GM12878 (cell line): ENCODE data around the gene PATL1. TPM values are rescaled to one million over a fixed set of nuclear protein-coding genes. Genes with fewer than 3 reads are reported as not detected.
A peak's percentile ranks its signal among the peaks of the same experiment; 100 is the strongest.

ENCODE experiments used
- BCL3 ChIP-seq: IDR thresholded peaks from 2 replicates; pipeline ENCODE4 v1.6.1; 2011; ENCODE audit warnings: borderline replicate concordance, low read depth, mild to moderate bottlenecking, moderate library complexity, low read length; ENCODE audit not compliant: insufficient read depth, poor library complexity, severe bottlenecking
- E2F4 ChIP-seq: IDR thresholded peaks from 2 replicates; pipeline ENCODE4 v1.6.1; 2012; ENCODE audit warnings: low read depth, low read length, improper control_type of control experiment
- EED ChIP-seq: sonication (generic); IDR thresholded peaks from 2 replicates; pipeline ENCODE4 v1.6.1; 2016; ENCODE audit warnings: antibody characterized with exemption, low read depth
- EGR1 ChIP-seq, 2 experiments: IDR thresholded peaks; 1 replicate in 1 of 2; 2 replicates in 1 of 2; pipeline ENCODE4 v1.6.1; 2011 to 2012; ENCODE audit warnings: low read depth in 2 of 2, low read length in 2 of 2, borderline replicate concordance in 1 of 2, mild to moderate bottlenecking in 1 of 2, moderate library complexity in 1 of 2
- HSF1 ChIP-seq: fragments of 150-350 bp; IDR thresholded peaks from 2 replicates; pipeline ENCODE4 v1.6.1; 2014; ENCODE audit warnings: mild to moderate bottlenecking, low read depth, low read length
- KAT2A ChIP-seq: conservative IDR thresholded peaks from 2 replicates; pipeline ENCODE4 v1.6.1; 2011; ENCODE audit warnings: low read depth, low read length; ENCODE audit not compliant: control insufficient read depth
- KDM1A ChIP-seq: fragments of 200-600 bp; sonication (generic); IDR thresholded peaks from 2 replicates; pipeline ENCODE4 v1.6.1; 2016; ENCODE audit warnings: borderline replicate concordance
- MAX ChIP-seq: IDR thresholded peaks from 2 replicates; pipeline ENCODE4 v1.6.1; 2012; ENCODE audit warnings: low read depth, low read length, improper control_type of control experiment
- NFYA ChIP-seq: IDR thresholded peaks from 2 replicates; pipeline ENCODE4 v1.6.1; 2011; ENCODE audit warnings: low read depth, mild to moderate bottlenecking, low read length, improper control_type of control experiment, borderline replicate concordance
- NFYB ChIP-seq: IDR thresholded peaks from 2 replicates; pipeline ENCODE4 v1.6.1; 2011; ENCODE audit warnings: low read depth, mild to moderate bottlenecking, low read length, improper control_type of control experiment, moderate library complexity; ENCODE audit not compliant: insufficient read depth
- PKNOX1 ChIP-seq: fragments of 450-650 bp; IDR thresholded peaks from 2 replicates; pipeline ENCODE4 v1.6.1; 2016; ENCODE audit warnings: mild to moderate bottlenecking
- PML ChIP-seq: IDR thresholded peaks from 2 replicates; pipeline ENCODE4 v1.6.1; 2012; ENCODE audit warnings: low read length, inconsistent platforms
- POLR2AphosphoS2 ChIP-seq: IDR thresholded peaks from 2 replicates; pipeline ENCODE4 v1.6.1; 2011; ENCODE audit warnings: low read depth, mild to moderate bottlenecking, low read length, improper control_type of control experiment, moderate library complexity
- RUNX3 ChIP-seq: IDR thresholded peaks from 2 replicates; pipeline ENCODE4 v1.6.1; 2012; ENCODE audit warnings: low read length, inconsistent platforms
- SMARCA5 ChIP-seq: fragments of 450-650 bp; IDR thresholded peaks from 2 replicates; pipeline ENCODE4 v1.6.1; 2017; ENCODE audit warnings: mild to moderate bottlenecking
- TCF3 ChIP-seq: IDR thresholded peaks from 2 replicates; pipeline ENCODE4 v1.6.1; 2012; ENCODE audit warnings: low read depth, mild to moderate bottlenecking, low read length, borderline replicate concordance; ENCODE audit not compliant: insufficient read depth
- USF1 ChIP-seq: IDR thresholded peaks from 2 replicates; pipeline ENCODE4 v1.6.1; 2011; ENCODE audit warnings: borderline replicate concordance, low read depth, mild to moderate bottlenecking, moderate library complexity, mixed read lengths, low read length; ENCODE audit not compliant: insufficient read depth; ENCODE audit errors: extremely low read length
- ZBTB11 ChIP-seq: fragments of 450-650 bp; formaldehyde crosslinking; IDR thresholded peaks from 2 replicates; pipeline ENCODE4 v1.5.0; 2022; ENCODE audit warnings: mild to moderate bottlenecking, missing genetic modification characterization
- ZNF217 ChIP-seq: fragments of 450-650 bp; IDR thresholded peaks from 2 replicates; pipeline ENCODE4 v1.6.1; 2017; ENCODE audit warnings: antibody characterized with exemption, mild to moderate bottlenecking
- ZNF274 ChIP-seq: IDR thresholded peaks from one replicate; pipeline ENCODE4 v1.8.0; 2011; ENCODE audit not compliant: insufficient read length, insufficient read depth
- polyA plus RNA-seq, 11 experiments: library from polyadenylated mRNA; depleted of rRNA in 4 of 11; unstranded in 6 of 11; stranded (reverse) in 5 of 11; fragments of >200 nt; fragmentation: Nextera tagmentation in 4 of 11; fragmentation: Illumina TruSeq in 1 of 11; extraction: Ambion mirVana in 4 of 11; extraction: Trizol in 1 of 11; gene quantifications; 1 replicate in 1 of 11; 2 replicates in 10 of 11; pipeline versions ENCODE4 v1.2.1 to v1.2.3, GENCODE V29; 2011 to 2016; ENCODE audit warnings: inconsistent platforms in 2 of 11, missing spikeins in 2 of 11, low read depth in 1 of 11
- total RNA-seq, 4 experiments: library from RNA; depleted of rRNA in 3 of 4; stranded (reverse); fragments of >200 nt in 3 of 4; fragmentation: Illumina TruSeq in 1 of 4; extraction: Trizol in 1 of 4; gene quantifications; 2 replicates each; pipeline versions ENCODE4 v1.2.1 to v1.2.3, GENCODE V29; 2013 to 2021

PATL1 gene
- total and polyA plus RNA-seq, 10 of the 15 experiments (the other 5 are each of a cell fraction or from before 2014, with no cell fraction given), result 5.3 to 62.0 (median 14.9) TPM

- no peak for TF ChIP-seq KDM1A
- TF ChIP-seq EED, result no peak
- TF ChIP-seq PML, result no peak
- no peak for TF ChIP-seq KAT2A
- no peak for TF ChIP-seq EGR1 (IDR thresholded peaks at IDR 0.05; ENCODE audit: borderline replicate concordance in 1 of 2, low read depth in 2 of 2, low read length in 2 of 2)
- TF ChIP-seq MAX, result no peak
- no peak for TF ChIP-seq NFYA
- TF ChIP-seq BCL3, result no peak
- no peak for TF ChIP-seq E2F4
- TF ChIP-seq HSF1, result no peak
- TF ChIP-seq POLR2AphosphoS2, result no peak
- TF ChIP-seq ZNF274, result no peak
- no peak for TF ChIP-seq TCF3
- no peak for TF ChIP-seq USF1
- 0 out of 2 replicates have a peak, but pooled peaks have one; percentile 55 for TF ChIP-seq ZNF217
- no peak for TF ChIP-seq NFYB
- TF ChIP-seq SMARCA5, result peak; percentile 95; the same call in 1 of the 2 replicates
- peak; percentile 34; the same call in 1 of the 2 replicates for TF ChIP-seq ZBTB11 (CRISPR knock-in tag)
- TF ChIP-seq RUNX3, result no peak
- TF ChIP-seq PKNOX1, result peak; percentile 70
These were observed 53.7 kb downstream of the PATL1 start (continued) for GRCh38 chr11:59615120-59615636.
